ENCODE data around the gene CCDC74B. TPM values are rescaled to one million over a fixed set of nuclear protein-coding genes. Genes with fewer than 3 reads are reported as not detected.
"Not testable (repeated sequence)": the region's sequence is repeated elsewhere in the genome, so short reads cannot be mapped to it uniquely, and the experiment has no call there.

CCDC74B gene
- 1 to 10 TPM in 1 of 2 donors, under 1 TPM in 1; 0.83 to 1.7 TPM for total RNA-seq

- H3K4me1 Mint-ChIP-seq (ENCODE audit: low read depth in 2 of 2), result peaks cover 9 to 13% of the 10 kb centered on the region in 2 donors
- DNase-seq (ENCODE audit: low spot score), result peak; percentile 75
- H3K9me3 Mint-ChIP-seq, H3K36me3 Mint-ChIP-seq, H3K27ac Mint-ChIP-seq: not testable (repeated sequence)
- ATAC-seq, result peak; percentile 84 to 88
- H3K27me3 Mint-ChIP-seq, result peaks cover 8 to 17% of the 10 kb centered on the region in 2 donors
- H3K4me3 Mint-ChIP-seq, result peak within 1 kb of the TSS; percentile 73
Observed at GRCh38 chr2:130145006-130145414, at the start of gene CCDC74B. Gene CCDC74B (minus strand): TSS chr2:130145112. CDS start chr2:130144996, 116 bp downstream.

DNA sequence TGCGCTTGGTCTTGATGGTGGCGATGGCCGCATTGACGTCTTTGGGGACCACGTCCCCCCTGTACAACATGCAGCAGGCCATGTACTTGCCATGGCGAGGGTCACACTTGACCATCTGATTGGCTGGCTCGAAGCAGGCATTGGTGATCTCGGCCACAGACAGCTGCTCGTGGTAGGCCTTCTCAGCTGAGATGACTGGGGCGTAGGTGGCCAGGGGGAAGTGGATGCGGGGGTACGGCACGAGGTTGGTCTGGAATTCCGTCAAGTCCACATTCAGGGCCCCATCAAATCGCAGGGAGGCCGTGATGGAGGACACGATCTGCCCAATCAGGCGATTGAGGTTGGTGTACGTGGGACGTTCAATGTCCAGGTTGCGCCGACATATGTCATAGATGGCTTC lies 48.9 kb upstream of the CCDC74B start:
- H3K27me3 Mint-ChIP-seq; ATAC-seq; H3K4me1 Mint-ChIP-seq (ENCODE audit: low read depth in 2 of 2): not testable (repeated sequence)

GRCh38 chr2:130192451-130192850 lies 47.5 kb upstream of the CCDC74B start:
- not testable (repeated sequence) for DNase-seq (ENCODE audit: low spot score); H3K27ac Mint-ChIP-seq; ATAC-seq; H3K4me3 Mint-ChIP-seq; H3K36me3 Mint-ChIP-seq; H3K9me3 Mint-ChIP-seq; H3K27me3 Mint-ChIP-seq; H3K4me1 Mint-ChIP-seq (ENCODE audit: low read depth in 2 of 2)

More for the DNA sequence above, 48.9 kb upstream of the CCDC74B start:
- H3K4me3 Mint-ChIP-seq; H3K27ac Mint-ChIP-seq; H3K36me3 Mint-ChIP-seq; H3K9me3 Mint-ChIP-seq; DNase-seq (ENCODE audit: low spot score): not testable (repeated sequence)

GRCh38 chr2:130191319-130191718 lies 46.4 kb upstream of the CCDC74B start:
- ATAC-seq, result not testable (repeated sequence)

DNA sequence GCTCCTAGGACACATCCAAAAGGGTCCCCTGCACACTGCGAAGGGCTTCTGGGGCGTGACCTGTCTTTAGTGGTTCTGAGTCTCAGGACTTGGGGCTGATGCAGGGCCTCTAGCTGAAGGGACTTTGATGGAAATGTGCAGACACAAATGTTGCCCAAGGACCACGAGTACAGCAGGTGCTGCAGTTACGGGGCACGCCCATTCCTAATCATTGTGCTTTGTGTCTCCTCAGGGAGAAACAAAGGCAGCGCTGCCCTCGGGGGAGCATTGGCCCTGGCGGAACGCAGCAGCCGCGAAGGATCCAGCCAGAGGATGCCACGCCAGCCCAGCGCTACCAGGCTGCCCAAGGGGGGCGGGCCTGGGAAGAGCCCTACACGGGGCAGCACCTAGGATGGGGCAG lies 45.3 kb upstream of the CCDC74B start:
- no peaks in the 10 kb centered on the region for H3K27me3 Mint-ChIP-seq
- H3K36me3 Mint-ChIP-seq, result no peaks in the 10 kb centered on the region
- no peak overlapping the region for H3K27ac Mint-ChIP-seq
- H3K4me1 Mint-ChIP-seq (ENCODE audit: low read depth in 2 of 2), result peaks cover 4 to 8% of the 10 kb centered on the region in 2 donors
- H3K9me3 Mint-ChIP-seq, result no peaks in the 10 kb centered on the region
- no peak for DNase-seq (ENCODE audit: low spot score)
- ATAC-seq, result no peak
- no peak overlapping the region for H3K4me3 Mint-ChIP-seq

More at GRCh38 chr2:130191319-130191718, 46.4 kb upstream of the CCDC74B start:
- not testable (repeated sequence) for H3K27me3 Mint-ChIP-seq; H3K9me3 Mint-ChIP-seq; H3K4me3 Mint-ChIP-seq; H3K36me3 Mint-ChIP-seq; H3K4me1 Mint-ChIP-seq (ENCODE audit: low read depth in 2 of 2); DNase-seq (ENCODE audit: low spot score); H3K27ac Mint-ChIP-seq

DNA sequence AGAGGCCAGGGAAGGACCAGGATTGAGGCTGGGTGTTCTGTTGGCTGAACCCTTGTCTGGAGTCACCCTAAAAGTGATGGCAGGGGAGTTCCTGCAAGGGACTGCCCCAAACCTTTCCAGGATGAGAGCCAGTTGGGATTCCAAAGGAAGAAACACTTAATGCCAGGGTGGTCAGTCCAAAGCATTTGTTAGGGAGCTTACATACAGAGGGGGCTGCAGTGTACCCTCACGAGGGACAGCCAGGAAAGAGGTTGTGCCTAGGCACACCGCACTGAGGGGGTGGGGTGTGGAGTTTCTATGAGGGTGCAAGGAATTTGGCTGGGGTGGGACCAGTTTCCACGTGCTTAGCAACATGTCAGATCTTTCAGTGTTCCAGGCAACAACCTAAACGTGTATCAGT lies 44.0 kb upstream of the CCDC74B start:
- not testable (repeated sequence) for DNase-seq (ENCODE audit: low spot score); H3K36me3 Mint-ChIP-seq; H3K4me3 Mint-ChIP-seq; H3K9me3 Mint-ChIP-seq; ATAC-seq; H3K4me1 Mint-ChIP-seq (ENCODE audit: low read depth in 2 of 2); H3K27ac Mint-ChIP-seq; H3K27me3 Mint-ChIP-seq

DNA sequence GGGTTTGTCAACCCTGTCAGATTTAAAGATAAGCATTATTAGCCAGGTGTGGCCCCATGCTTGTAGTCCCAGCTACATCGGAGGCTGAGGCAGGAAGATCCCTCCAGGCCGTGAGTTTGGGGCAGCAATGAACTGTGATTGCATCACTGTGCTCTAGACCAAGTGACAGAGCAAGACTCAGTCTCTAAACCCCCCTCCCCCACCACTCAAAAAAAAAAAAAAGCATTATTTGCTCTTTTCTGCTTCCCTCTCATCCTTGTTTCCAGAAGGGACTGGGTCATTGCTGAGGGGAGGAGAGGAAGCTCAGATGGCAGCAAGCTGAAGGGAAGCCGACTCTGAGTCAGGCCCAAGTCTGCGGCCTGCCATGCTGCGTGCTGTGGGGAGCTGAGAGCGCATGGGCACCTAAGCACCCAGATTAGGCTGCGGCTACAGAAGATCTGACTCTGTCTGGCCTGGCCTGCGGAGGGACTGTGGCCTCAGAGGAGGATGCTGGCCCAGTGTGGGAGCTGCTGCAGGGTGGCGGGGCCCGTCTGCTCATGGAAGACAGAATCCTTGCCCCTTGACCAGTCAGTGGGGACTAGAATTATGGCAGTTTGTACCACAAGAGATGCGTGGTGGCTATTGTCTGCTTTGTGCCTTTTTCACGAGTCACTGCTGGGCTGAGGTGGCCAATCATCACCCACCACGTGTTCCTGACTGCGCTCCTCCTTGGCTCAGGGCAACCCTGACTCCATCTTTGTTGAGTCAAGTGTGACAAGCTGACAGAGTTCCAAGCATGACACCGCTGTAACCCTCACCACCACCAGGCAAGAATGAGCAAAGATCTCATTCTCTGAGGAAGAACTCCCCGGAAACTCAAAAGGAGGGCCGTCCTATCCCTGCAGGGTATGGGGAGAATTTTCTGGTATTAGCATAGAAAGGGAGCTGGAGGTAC lies 43.2 kb upstream of the CCDC74B start:
- peaks cover 7 to 11% of the 10 kb centered on the region in 2 donors for H3K4me1 Mint-ChIP-seq (ENCODE audit: low read depth in 2 of 2)
- not testable (repeated sequence) for H3K4me3 Mint-ChIP-seq; H3K27ac Mint-ChIP-seq; H3K27me3 Mint-ChIP-seq; H3K9me3 Mint-ChIP-seq; ATAC-seq; DNase-seq (ENCODE audit: low spot score); H3K36me3 Mint-ChIP-seq

DNA sequence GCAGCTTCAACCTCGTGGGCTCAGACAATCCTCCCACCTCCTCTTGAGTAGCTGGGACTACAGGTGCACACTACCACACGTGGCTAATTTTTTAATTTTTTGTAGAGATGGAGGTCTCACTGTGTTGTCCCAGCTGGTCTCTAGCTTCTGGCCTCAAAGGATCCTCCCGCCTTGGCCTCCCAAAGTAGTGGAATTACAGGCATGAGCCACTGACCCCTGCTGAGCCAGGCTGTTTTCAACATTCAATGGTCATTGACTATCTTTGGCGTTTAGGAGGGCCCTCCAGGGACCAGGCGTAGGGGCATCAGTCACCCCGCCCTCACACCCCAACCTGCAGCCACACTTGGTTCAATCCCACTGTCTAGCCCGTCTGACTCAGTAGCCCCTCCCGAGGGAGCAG lies 42.4 kb upstream of the CCDC74B start:
- Mint-ChIP-seq H3K27ac (no peak overlapping the region), H3K4me3 (no peak overlapping the region), H3K4me1 (ENCODE audit: low read depth in 2 of 2) (peaks cover 4 to 11% of the 10 kb centered on the region in 2 donors), H3K36me3 (no peaks in the 10 kb centered on the region), H3K27me3 (no peaks in the 10 kb centered on the region), H3K9me3 (no peaks in the 10 kb centered on the region)
- DNase-seq (ENCODE audit: low spot score) (no peak), ATAC-seq (no peak)

GRCh38 chr2:130186391-130186790 lies 41.5 kb upstream of the CCDC74B start:
- peaks cover 3 to 7% of the 10 kb centered on the region in 2 donors for H3K4me1 Mint-ChIP-seq (ENCODE audit: low read depth in 2 of 2)
- H3K36me3 Mint-ChIP-seq, result no peaks in the 10 kb centered on the region
- no peak for DNase-seq (ENCODE audit: low spot score)
- H3K27me3 Mint-ChIP-seq, result no peaks in the 10 kb centered on the region
- H3K9me3 Mint-ChIP-seq, result no peaks in the 10 kb centered on the region
- no peak overlapping the region for H3K27ac Mint-ChIP-seq
- no peak overlapping the region for H3K4me3 Mint-ChIP-seq
- no peak for ATAC-seq

DNA sequence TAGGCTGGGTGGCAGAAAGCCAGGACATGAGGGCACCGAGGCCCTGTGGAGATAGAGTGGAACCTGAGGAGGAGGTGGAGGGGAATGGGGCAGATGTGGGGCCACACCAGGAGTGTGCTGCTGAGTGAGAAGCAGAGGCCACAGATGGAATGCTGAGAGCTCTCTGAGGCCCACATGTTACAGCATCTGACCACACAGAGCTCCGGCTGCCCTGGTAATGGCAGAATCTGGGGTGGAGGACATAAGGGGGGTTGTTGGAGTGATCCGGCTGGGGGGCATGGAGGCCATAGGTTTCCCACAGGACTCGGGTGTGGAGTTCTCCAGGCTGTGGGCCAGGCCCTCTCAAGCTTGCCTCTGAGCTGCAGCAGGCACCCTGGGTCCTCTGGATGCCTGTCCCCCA lies 41.0 kb upstream of the CCDC74B start:
- no peaks in the 10 kb centered on the region for H3K9me3 Mint-ChIP-seq
- no peak overlapping the region for H3K4me3 Mint-ChIP-seq
- ATAC-seq (no peak), DNase-seq (ENCODE audit: low spot score) (no peak)
- H3K36me3 Mint-ChIP-seq, result no peaks in the 10 kb centered on the region
- no peaks in the 10 kb centered on the region for H3K27me3 Mint-ChIP-seq
- H3K4me1 Mint-ChIP-seq (ENCODE audit: low read depth in 2 of 2), result peaks cover 5 to 7% of the 10 kb centered on the region in 2 donors
- no peak overlapping the region for H3K27ac Mint-ChIP-seq

GRCh38 chr2:130185436-130185835 lies 40.5 kb upstream of the CCDC74B start:
- Mint-ChIP-seq H3K27me3 (no peaks in the 10 kb centered on the region), H3K27ac (no peak overlapping the region), H3K4me1 (ENCODE audit: low read depth in 2 of 2) (peaks cover 7 to 9% of the 10 kb centered on the region in 2 donors), H3K9me3 (no peaks in the 10 kb centered on the region), H3K36me3 (no peaks in the 10 kb centered on the region), H3K4me3 (no peak overlapping the region)
- DNase-seq (ENCODE audit: low spot score), result no peak
- no peak for ATAC-seq

- Mint-ChIP-seq H3K4me1 (ENCODE audit: low read depth in 2 of 2) (peaks cover 7 to 9% of the 10 kb centered on the region in 2 donors), H3K4me3 (peak overlapping the region; percentile 84), H3K9me3 (no peaks in the 10 kb centered on the region), H3K36me3 (no peaks in the 10 kb centered on the region), H3K27ac (peak overlapping the region; percentile 56 to 85), H3K27me3 (no peaks in the 10 kb centered on the region)
- ATAC-seq, result no peak
- no peak for DNase-seq (ENCODE audit: low spot score)
Observed at GRCh38 chr2:130183512-130184373, 38.8 kb upstream of the CCDC74B start.

- H3K27me3 Mint-ChIP-seq; H3K9me3 Mint-ChIP-seq; DNase-seq (ENCODE audit: low spot score); H3K36me3 Mint-ChIP-seq: not testable (repeated sequence)
- peak overlapping the region; percentile 56 to 85 for H3K27ac Mint-ChIP-seq
- ATAC-seq, result peak in 1 of 2 donors; percentile 13
- peak overlapping the region; percentile 84 for H3K4me3 Mint-ChIP-seq
- H3K4me1 Mint-ChIP-seq (ENCODE audit: low read depth in 2 of 2), result peaks cover 9 to 10% of the 10 kb centered on the region in 2 donors
Observed at GRCh38 chr2:130182826-130183511, 38.1 kb upstream of the CCDC74B start.

Data from natural killer cell treated with Interleukin-12 subunit alpha and Interleukin-12 subunit beta and Interleukin-15 and Interleukin-18, amount 100 ng/mL, for 72 hours (primary cell).